K562 (cell line): ENCODE data around the gene PLCB4. TPM values are rescaled to one million over a fixed set of nuclear protein-coding genes. Genes with fewer than 3 reads are reported as not detected.

Experiments used
- ATAC-seq: fragments of 200-7000 bp; cut with Tn5 transposase; 3 replicates; pipeline ENCODE4 v1.9.1; 2020; ENCODE audit warnings: moderate library complexity
- BruUV-seq: library from RNA; stranded (reverse); fragments of 400-500 nt; replicated peaks from 2 replicates; lab custom pipeline; 2021; lab: Mats Ljungman, UMichigan
- CTCF ChIA-PET: fragments of 300-600 bp; formaldehyde crosslinking; extraction: SDS; loops from one replicate; lab custom pipeline; 2021; ENCODE audit warnings: low intra/inter-chr PET ratio; lab: Yijun Ruan, JAX
- POLR2A ChIA-PET: fragments of 300-600, 350-650 bp; sonication (Branson Sonifier 250); formaldehyde crosslinking; extraction: SDS; loops from one replicate; lab custom pipeline; 2021; ENCODE audit warnings: antibody characterized with exemption, inconsistent platforms; lab: Yijun Ruan, JAX
- DNase-seq, 4 experiments: peaks; one replicate each; pipeline versions ENCODE4 v3.0.0 to v3.0.0-alpha.2; 2011 to 2018; ENCODE audit warnings: low spot score in 3 of 4, mixed read lengths in 3 of 4; ENCODE audit errors: extremely low read depth in 1 of 4
- FAIRE-seq: peaks from 2 replicates; lab custom pipeline; 2011; peaks lifted over from hg19 to GRCh38; lab: Jason Lieb, UNC
- H2AFZ ChIP-seq: 2 replicates; pipeline ENCODE4 v1.6.0; 2011; ENCODE audit warnings: low read depth, low read length, control low read depth, inconsistent platforms
- H3K27ac ChIP-seq: fragments of 200-600 bp; 3 replicates; pipeline ENCODE4 v1.8.0; 2011; ENCODE audit warnings: low read depth, mild to moderate bottlenecking, control low read depth, inconsistent platforms, low read length, moderate library complexity, mixed read lengths; ENCODE audit errors: extremely low read depth
- H3K27me3 ChIP-seq, 2 experiments: fragments of 300-600 bp in 1 of 2; 2 replicates in 1 of 2; 3 replicates in 1 of 2; pipeline versions ENCODE4 v1.6.0 to v1.8.0; 2011; ENCODE audit warnings: inconsistent platforms in 2 of 2, low read length in 2 of 2, mild to moderate bottlenecking in 1 of 2, mixed read lengths in 1 of 2, moderate library complexity in 1 of 2; ENCODE audit not compliant: control insufficient read depth in 2 of 2, insufficient read depth in 2 of 2
- H3K36me3 ChIP-seq: fragments of 300-600 bp; 3 replicates; pipeline ENCODE4 v1.8.0; 2011; ENCODE audit warnings: mild to moderate bottlenecking, low read length, inconsistent platforms; ENCODE audit not compliant: control insufficient read depth, insufficient read depth
- H3K4me1 ChIP-seq, 2 experiments: fragments of 200-600 bp in 1 of 2; replicated peaks in 1 of 2; 2 replicates in 1 of 2; 3 replicates in 1 of 2; pipeline versions ENCODE4 v1.5.1 to v1.8.0; 2011; ENCODE audit warnings: inconsistent platforms in 2 of 2, low read length in 2 of 2, mild to moderate bottlenecking in 1 of 2, mixed read lengths in 1 of 2, moderate library complexity in 1 of 2; ENCODE audit not compliant: control insufficient read depth in 2 of 2, insufficient read depth in 2 of 2
- H3K4me2 ChIP-seq: 2 replicates; pipeline ENCODE4 v1.6.1; 2011; ENCODE audit warnings: low read length, control low read depth, inconsistent platforms, mixed read lengths; ENCODE audit not compliant: insufficient read depth
- H3K4me3 ChIP-seq: fragments of 200-600 bp; sonication (generic), shearing (Covaris generic); 2 replicates; pipeline ENCODE4 v1.5.1; 2016; ENCODE audit warnings: control low read depth, inconsistent platforms
- H3K79me2 ChIP-seq: fragments of 200-600 bp; 3 replicates; pipeline ENCODE4 v1.8.0; 2011; ENCODE audit warnings: low read length, inconsistent platforms; ENCODE audit not compliant: control insufficient read depth, insufficient read depth
- H3K9ac ChIP-seq, 2 experiments: 2 replicates each; pipeline versions ENCODE4 v1.6.0 to v1.6.1; 2011; ENCODE audit warnings: low read depth in 2 of 2, low read length in 2 of 2, control low read depth in 1 of 2, inconsistent platforms in 1 of 2, mild to moderate bottlenecking in 1 of 2, mixed read lengths in 1 of 2; ENCODE audit not compliant: insufficient read depth in 1 of 2
- H3K9me1 ChIP-seq: one replicate; pipeline ENCODE4 v1.6.0; 2011; ENCODE audit warnings: inconsistent platforms, mild to moderate bottlenecking, low read length, moderate library complexity; ENCODE audit not compliant: control insufficient read depth, insufficient read depth
- H3K9me3 ChIP-seq: replicated peaks from 2 replicates; pipeline ENCODE4 v1.5.1; 2011; ENCODE audit warnings: low read depth, low read length, inconsistent platforms; ENCODE audit not compliant: control insufficient read depth, insufficient read depth
- H4K20me1 ChIP-seq: replicated peaks from 2 replicates; pipeline ENCODE4 v1.6.1; 2011; ENCODE audit warnings: low read length, inconsistent platforms, mixed read lengths; ENCODE audit not compliant: control insufficient read depth, insufficient read depth
- CCNT2 ChIP-seq: IDR thresholded peaks from 2 replicates; pipeline ENCODE4 v1.6.1; 2011; ENCODE audit warnings: borderline replicate concordance, low read depth, mild to moderate bottlenecking, moderate library complexity, mixed read lengths, low read length; ENCODE audit not compliant: insufficient read length; ENCODE audit errors: extremely low read depth
- COPS2 ChIP-seq: fragments of 450-650 bp; conservative IDR thresholded peaks from 2 replicates; pipeline ENCODE4 v1.6.1; 2016; ENCODE audit warnings: mild to moderate bottlenecking, moderate library complexity
- DMBX1 ChIP-seq: fragments of 250-450 bp; sonication (Bioruptor Pico); IDR thresholded peaks from 2 replicates; pipeline ENCODE4 v1.8.0; 2022; ENCODE audit warnings: inconsistent platforms, mild to moderate bottlenecking, moderate library complexity, borderline replicate concordance
- FOSL1 ChIP-seq: fragments of 200-800 bp; sonication (Bioruptor generic); conservative IDR thresholded peaks from 2 replicates; pipeline ENCODE4 v1.6.1; 2016; ENCODE audit warnings: missing genetic modification characterization, missing compliant biosample characterization
- JUN ChIP-seq, 2 experiments: sonication (generic) in 1 of 2; formaldehyde crosslinking in 1 of 2; IDR thresholded peaks; 2 replicates each; pipeline versions ENCODE4 v1.6.1 to v1.8.0; 2012 to 2022; ENCODE audit warnings: borderline replicate concordance in 2 of 2, mild to moderate bottlenecking in 2 of 2, improper control_type of control experiment in 1 of 2, low read depth in 1 of 2, low read length in 1 of 2, missing genetic modification reagents in 1 of 2
- KDM5B ChIP-seq: fragments of 200-600 bp; sonication (generic); IDR thresholded peaks from 2 replicates; pipeline ENCODE4 v1.6.1; 2012; ENCODE audit warnings: low read depth, mild to moderate bottlenecking, moderate library complexity, low read length, control low read depth, inconsistent platforms; ENCODE audit not compliant: insufficient replicate concordance
- MAFF ChIP-seq: IDR thresholded peaks from 2 replicates; pipeline ENCODE4 v1.6.1; 2012; ENCODE audit warnings: low read length, improper control_type of control experiment
- MEF2A ChIP-seq: IDR thresholded peaks from 2 replicates; pipeline ENCODE4 v1.6.1; 2011; ENCODE audit warnings: low read depth, mild to moderate bottlenecking, low read length, moderate library complexity; ENCODE audit not compliant: control insufficient read depth
- NFIX ChIP-seq: fragments of 250-450 bp; sonication (Bioruptor Pico); IDR thresholded peaks from 2 replicates; pipeline ENCODE4 v1.4.0; 2020; ENCODE audit warnings: low read depth, mild to moderate bottlenecking, moderate library complexity
- PML ChIP-seq: IDR thresholded peaks from 2 replicates; pipeline ENCODE4 v1.6.1; 2012; ENCODE audit warnings: low read length, inconsistent platforms
- POLR3G ChIP-seq: IDR thresholded peaks from 2 replicates; pipeline ENCODE4 v1.6.1; 2011; ENCODE audit not compliant: insufficient read length, insufficient replicate concordance; ENCODE audit errors: extremely low read depth
- SREBF1 ChIP-seq: fragments of 150-350 bp; IDR thresholded peaks from 2 replicates; pipeline ENCODE4 v1.6.1; 2014; ENCODE audit warnings: antibody characterized with exemption, low read depth, low read length, borderline replicate concordance
- ZNF184 ChIP-seq: sonication (generic); formaldehyde crosslinking; IDR thresholded peaks from 2 replicates; pipeline ENCODE4 v1.5.0; 2020; ENCODE audit warnings: missing genetic modification reagents
- ZNF589 ChIP-seq: fragments of 200-800 bp; sonication (Bioruptor generic); IDR thresholded peaks from 2 replicates; pipeline ENCODE4 v1.6.1; 2016; ENCODE audit warnings: low read depth, missing genetic modification characterization, missing compliant biosample characterization
- ZNF778 ChIP-seq: fragments of 450-650 bp; formaldehyde crosslinking; IDR thresholded peaks from 2 replicates; pipeline ENCODE4 v1.4.0; 2020; ENCODE audit warnings: mild to moderate bottlenecking, moderate library complexity
- WGBS: fragments of 100-300 bp; shearing (Covaris generic); methylation state at CpG from one replicate; pipeline ENCODE4 v1.1.6; 2016; ENCODE audit warnings: low coverage, mixed read lengths; ENCODE audit not compliant: insufficient coverage; ENCODE audit errors: missing lambda C conversion rate; 5-methylcytosine and 5-hydroxymethylcytosine counted together
- in situ Hi-C: fragments of 300-500 bp; cut with MboI; formaldehyde crosslinking; loops from 4 replicates; pipeline ENCODE4 v1.15.0; 2018; ENCODE audit warnings: inconsistent platforms, mixed read lengths
- intact Hi-C: fragments of 100-400 bp; cut with micrococcal nuclease; formaldehyde crosslinking; loops from 2 replicates; pipeline ENCODE4 v1.14.2; 2022
- polyA plus RNA-seq, 8 experiments: library from polyadenylated mRNA; depleted of rRNA in 4 of 8; stranded (reverse) in 5 of 8; unstranded in 3 of 8; fragments of >200 nt; fragmentation: Nextera tagmentation in 2 of 8; fragmentation: Illumina TruSeq in 1 of 8; extraction: Ambion mirVana in 2 of 8; extraction: Trizol in 1 of 8; gene quantifications; 2 replicates each; pipeline versions ENCODE4 v1.2.1 to v1.2.3, GENCODE V29; 2011 to 2014; ENCODE audit warnings: inconsistent platforms in 1 of 8, missing spikeins in 1 of 8
- total RNA-seq, 7 experiments: library from RNA; depleted of rRNA in 6 of 7; stranded (reverse); fragments of >200 nt in 6 of 7; fragmentation: Illumina TruSeq in 2 of 7; extraction: Trizol in 2 of 7; gene quantifications; 2 replicates each; pipeline versions ENCODE4 v1.2.1 to v1.2.3, GENCODE V29; 2011 to 2021; ENCODE audit warnings: low replicate concordance in 1 of 7
- TF ChIP-seq, protein P1 (sequence below), 3 experiments: fragments of 200-800 bp in 1 of 3; sonication (Bioruptor generic) in 1 of 3; sonication (generic) in 1 of 3; formaldehyde crosslinking in 1 of 3; IDR thresholded peaks; 2 replicates each; pipeline versions ENCODE4 v1.6.1 to v1.8.0; 2016 to 2022; ENCODE audit warnings: mild to moderate bottlenecking in 2 of 3, missing compliant biosample characterization in 2 of 3, missing genetic modification characterization in 2 of 3, missing genetic modification reagents in 1 of 3
- TF ChIP-seq, protein P2 (sequence below): fragments of 450-650 bp; IDR thresholded peaks from 2 replicates; pipeline ENCODE4 v1.6.1; 2016

PLCB4 gene
- total and polyA plus RNA-seq, 9 of the 15 experiments (the other 6 are each of a cell fraction or from before 2014, with no cell fraction given): 0.20 to 2.9 (median 0.52) TPM

GRCh38 chr20:9480066-9480465, 411.2 kb downstream of the PLCB4 start:
- Histone ChIP-seq H3K9me3 (no peaks in the 10 kb centered on the region), H3K27me3 (no peaks in the 10 kb centered on the region), H3K4me3 (no peak overlapping the region), H3K36me3 (no peaks in the 10 kb centered on the region), H3K4me2 (no peak overlapping the region), H2AFZ (no peak overlapping the region), H3K79me2 (no peaks in the 10 kb centered on the region), H3K27ac (no peak overlapping the region), H3K4me1 (no peaks in the 10 kb centered on the region), H3K9me1 (no peaks in the 10 kb centered on the region), H4K20me1 (no peaks in the 10 kb centered on the region), H3K9ac (no peak overlapping the region)
- BruUV-seq: no TSS peak
- FAIRE-seq (no peak), DNase-seq (no peak), ATAC-seq (no peak)
- POLR2A ChIA-PET: no interaction called here
- WGBS: 11% methylated on average over 4 of the region's 4 CpGs
- in situ Hi-C loops: no loop called here
- intact Hi-C loops: no loop called here
- CTCF ChIA-PET: no interaction called here
- TF ChIP-seq PML (no peak), MAFF (no peak), ZNF184 (CRISPR knock-in tag) (no peak), FOSL1 (tag) (no peak), MEF2A (no peak), POLR3G (no peak), ZNF589 (CRISPR knock-in tag) (no peak), ZNF778 (no peak), NFIX (no peak), CCNT2 (no peak), COPS2 (no peak), SREBF1 (no peak), JUN (IDR thresholded peaks at IDR 0.05; ENCODE audit: borderline replicate concordance, low read depth, low read length) (no peak), JUN (CRISPR knock-in tag; IDR thresholded peaks at IDR 0.05; ENCODE audit: borderline replicate concordance) (no peak), KDM5B (no peak), DMBX1 (CRISPR knock-in tag) (no peak)
- TF ChIP-seq, protein P1, sequence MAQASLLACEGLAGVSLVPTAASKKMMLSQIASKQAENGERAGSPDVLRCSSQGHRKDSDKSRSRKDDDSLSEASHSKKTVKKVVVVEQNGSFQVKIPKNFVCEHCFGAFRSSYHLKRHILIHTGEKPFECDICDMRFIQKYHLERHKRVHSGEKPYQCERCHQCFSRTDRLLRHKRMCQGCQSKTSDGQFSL (CRISPR knock-in tag; IDR thresholded peaks at IDR 0.05): no peak
- TF ChIP-seq, protein P1 (tag; IDR thresholded peaks at IDR 0.05): no peak
- TF ChIP-seq, protein P2, sequence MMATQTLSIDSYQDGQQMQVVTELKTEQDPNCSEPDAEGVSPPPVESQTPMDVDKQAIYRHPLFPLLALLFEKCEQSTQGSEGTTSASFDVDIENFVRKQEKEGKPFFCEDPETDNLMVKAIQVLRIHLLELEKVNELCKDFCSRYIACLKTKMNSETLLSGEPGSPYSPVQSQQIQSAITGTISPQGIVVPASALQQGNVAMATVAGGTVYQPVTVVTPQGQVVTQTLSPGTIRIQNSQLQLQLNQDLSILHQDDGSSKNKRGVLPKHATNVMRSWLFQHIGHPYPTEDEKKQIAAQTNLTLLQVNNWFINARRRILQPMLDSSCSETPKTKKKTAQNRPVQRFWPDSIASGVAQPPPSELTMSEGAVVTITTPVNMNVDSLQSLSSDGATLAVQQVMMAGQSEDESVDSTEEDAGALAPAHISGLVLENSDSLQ: no peak
